Thymus (tissue), 11 donors: ENCODE measurements around the gene CNOT6L. TPM values are rescaled to one million over a fixed set of nuclear protein-coding genes. Genes with fewer than 3 reads are reported as not detected.

Experiments used
- DNase-seq, 9 donors: peaks; one replicate each; pipeline ENCODE4 v3.0.0-alpha.2; 2013; ENCODE audit warnings: low spot score in 9 of 9, low read depth in 6 of 9, missing footprints in 1 of 9
- H3K27ac ChIP-seq, 2 donors: one replicate each; pipeline ENCODE4 v1.5.1; 2013; ENCODE audit warnings: control low read depth in 1 of 2, low read depth in 1 of 2, low read length in 1 of 2, mild to moderate bottlenecking in 1 of 2, moderate library complexity in 1 of 2
- H3K27me3 ChIP-seq, 2 donors: one replicate each; pipeline ENCODE4 v1.5.1; 2013; ENCODE audit warnings: low read length in 1 of 2; ENCODE audit not compliant: control insufficient read depth in 2 of 2, insufficient read depth in 1 of 2
- H3K36me3 ChIP-seq, 2 donors: one replicate each; pipeline ENCODE4 v1.5.1; 2013; ENCODE audit warnings: low read length in 1 of 2, mild to moderate bottlenecking in 1 of 2, moderate library complexity in 1 of 2; ENCODE audit not compliant: control insufficient read depth in 2 of 2, insufficient read depth in 2 of 2
- H3K4me1 ChIP-seq, 2 donors: one replicate each; pipeline ENCODE4 v1.5.1; 2013; ENCODE audit warnings: low read length in 2 of 2; ENCODE audit not compliant: control insufficient read depth in 2 of 2, insufficient read depth in 2 of 2
- H3K4me3 ChIP-seq, 2 donors: one replicate each; pipeline ENCODE4 v1.5.1; 2013; ENCODE audit warnings: low read length in 2 of 2, control low read depth in 1 of 2, mild to moderate bottlenecking in 1 of 2
- H3K9me3 ChIP-seq, 2 donors: one replicate each; pipeline ENCODE4 v1.5.1; 2013; ENCODE audit warnings: low read length in 1 of 2, mild to moderate bottlenecking in 1 of 2; ENCODE audit not compliant: control insufficient read depth in 2 of 2, insufficient read depth in 1 of 2
- WGBS: extraction: QIAGEN DNeasy Blood & Tissue Kit; methylation state at CpG from one replicate; pipeline ENCODE4 v1.1.7; 2013; 5-methylcytosine and 5-hydroxymethylcytosine counted together
- polyA plus RNA-seq: library from polyadenylated mRNA; stranded (reverse); fragments of 200-250 nt; gene quantifications from one replicate; pipeline ENCODE4 v1.2.3, GENCODE V29; 2013
- total RNA-seq: library from RNA; stranded (reverse); fragments of 120-200 nt; gene quantifications from one replicate; pipeline ENCODE4 v1.2.4, GENCODE V29; 2013
- donor health status: healthy.

The CNOT6L gene
- total and polyA plus RNA-seq, 2 donors, result 28.4 to 39.4 TPM

DNA sequence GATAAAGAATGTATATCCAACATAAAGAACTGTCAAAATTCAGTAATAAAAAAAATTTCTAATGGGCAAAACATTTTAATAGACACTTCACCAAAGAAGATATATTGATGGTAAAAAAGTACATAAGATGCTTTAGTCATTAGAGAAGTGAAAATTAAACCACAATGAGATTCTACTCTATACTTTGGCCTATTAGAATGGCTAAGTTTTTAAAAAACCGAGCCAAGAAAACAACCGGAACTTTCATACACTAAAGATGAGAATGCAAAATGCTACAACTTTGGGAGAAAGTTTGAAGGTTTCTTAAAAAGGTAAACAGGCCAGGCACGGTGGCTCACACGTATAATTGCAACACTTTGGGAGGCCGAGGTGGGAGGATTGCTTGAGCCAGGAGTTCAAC lies 20.8 kb downstream of the CNOT6L start:
- peaks cover 4 to 5% of the 10 kb centered on the region in 2 donors for H3K36me3 ChIP-seq
- peaks cover 3 to 9% of the 10 kb centered on the region in 2 donors for H3K4me1 ChIP-seq
- no peak for DNase-seq
- no peak overlapping the region for H3K27ac ChIP-seq
- no peak overlapping the region for H3K4me3 ChIP-seq
- no peaks in the 10 kb centered on the region for H3K27me3 ChIP-seq
- H3K9me3 ChIP-seq, result peaks cover 0 to 7% of the 10 kb centered on the region in 2 donors
- WGBS, result 97% methylated on average over 5 of the region's 5 CpGs

DNA sequence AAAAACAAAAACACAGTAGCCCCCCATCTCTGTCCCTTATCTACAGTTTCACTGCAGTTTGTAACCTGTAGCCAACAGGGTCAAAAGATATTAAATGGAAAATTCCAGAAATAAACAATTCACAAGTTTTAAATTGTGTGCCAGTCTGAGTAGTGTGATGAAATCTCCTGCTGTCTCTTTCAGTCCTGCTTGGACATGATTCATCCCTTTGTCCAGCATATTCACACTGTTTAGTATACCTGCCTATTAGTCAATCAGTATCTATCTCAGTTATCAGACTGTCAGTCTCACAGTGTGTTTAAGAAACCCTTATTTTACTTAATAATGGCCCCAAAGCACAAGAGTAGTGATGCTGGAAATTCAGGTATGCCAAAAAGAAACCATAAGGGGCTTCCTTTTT lies 21.9 kb downstream of the CNOT6L start:
- no peak for DNase-seq
- Histone ChIP-seq H3K27ac (no peak overlapping the region), H3K36me3 (peaks cover 4 to 5% of the 10 kb centered on the region in 2 donors), H3K9me3 (peaks cover 0 to 7% of the 10 kb centered on the region in 2 donors), H3K4me1 (peaks cover 3 to 10% of the 10 kb centered on the region in 2 donors), H3K27me3 (no peaks in the 10 kb centered on the region), H3K4me3 (no peak overlapping the region)

DNA sequence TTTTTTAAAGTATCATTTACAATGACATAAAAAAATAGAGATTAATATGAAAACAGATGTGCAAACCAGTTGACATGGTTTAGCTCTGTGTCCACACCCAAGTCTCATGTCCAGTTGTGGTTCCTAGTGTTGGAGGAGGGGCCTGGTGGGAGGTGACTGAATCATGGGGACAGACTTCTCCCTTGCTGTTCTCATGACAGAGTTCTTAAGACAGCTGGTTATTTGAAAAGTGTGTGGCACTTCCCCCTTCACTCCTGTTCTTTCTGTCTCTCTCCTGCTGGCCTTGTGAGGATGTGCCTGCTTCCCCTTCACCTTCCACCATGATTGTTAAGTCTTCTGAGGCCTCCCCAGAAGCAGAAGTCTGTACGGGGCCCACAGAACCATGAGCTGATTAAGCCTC lies 23.8 kb downstream of the CNOT6L start:
- 100% methylated on average over 1 of the region's 1 CpG for WGBS
- Histone ChIP-seq H3K4me1 (peaks cover 0 to 3% of the 10 kb centered on the region in 2 donors), H3K9me3 (peaks cover 0 to 7% of the 10 kb centered on the region in 2 donors), H3K27me3 (no peaks in the 10 kb centered on the region), H3K36me3 (peaks cover 4 to 5% of the 10 kb centered on the region in 2 donors), H3K27ac (no peak overlapping the region), H3K4me3 (no peak overlapping the region)
- DNase-seq, result no peak

DNA sequence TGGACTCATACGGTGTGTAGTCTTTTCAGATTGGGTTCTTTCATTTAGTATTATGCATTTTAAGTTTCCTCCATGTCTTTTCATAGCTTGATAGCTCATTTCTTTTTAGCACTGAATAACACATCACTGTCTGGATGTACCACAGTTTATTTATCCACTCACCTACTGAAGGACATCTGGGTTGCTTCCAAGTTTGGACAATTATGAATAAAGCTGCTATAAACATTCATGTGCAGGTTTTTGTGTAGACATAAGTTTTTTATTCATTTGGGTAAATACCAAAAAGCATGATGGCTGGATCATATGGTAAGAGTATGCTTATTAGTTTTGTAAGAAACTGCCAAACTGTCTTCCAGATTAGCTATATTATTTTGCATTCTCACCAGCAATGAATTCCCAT lies 29.0 kb downstream of the CNOT6L start:
- WGBS, result 97% methylated on average over 1 of the region's 1 CpG
- Histone ChIP-seq H3K4me1 (peaks cover 0 to 3% of the 10 kb centered on the region in 2 donors), H3K36me3 (no peaks in the 10 kb centered on the region)

DNA sequence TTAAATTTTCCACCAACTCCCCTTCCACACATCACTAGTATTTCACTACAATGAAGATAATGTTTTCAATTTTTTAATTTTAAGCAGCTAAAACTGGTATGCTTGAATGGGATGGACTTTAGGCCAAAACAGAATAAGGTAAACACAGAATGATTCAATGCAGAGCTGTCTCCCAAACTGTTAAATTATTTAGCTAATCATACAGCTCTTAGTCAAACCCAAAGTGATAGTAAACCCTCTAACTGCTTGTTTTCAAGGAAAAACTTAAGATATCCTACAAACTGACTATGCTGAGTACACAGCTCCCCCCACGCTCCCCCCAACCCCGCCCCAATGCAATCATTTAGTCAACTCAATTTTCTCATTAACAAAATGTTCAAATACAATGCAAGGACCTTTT lies 30.2 kb downstream of the CNOT6L start:
- DNase-seq, result no peak
- H3K4me1 ChIP-seq, result peaks cover 0 to 3% of the 10 kb centered on the region in 2 donors
- H3K4me3 ChIP-seq, result no peak overlapping the region
- WGBS, result 98% methylated on average over 2 of the region's 2 CpGs
- no peaks in the 10 kb centered on the region for H3K27me3 ChIP-seq
- no peaks in the 10 kb centered on the region for H3K36me3 ChIP-seq
- no peak overlapping the region for H3K27ac ChIP-seq
- no peaks in the 10 kb centered on the region for H3K9me3 ChIP-seq

More for the DNA sequence above, 29.0 kb downstream of the CNOT6L start:
- Histone ChIP-seq H3K4me3 (no peak overlapping the region), H3K9me3 (no peaks in the 10 kb centered on the region), H3K27ac (no peak overlapping the region), H3K27me3 (no peaks in the 10 kb centered on the region)
- DNase-seq, result no peak

DNA sequence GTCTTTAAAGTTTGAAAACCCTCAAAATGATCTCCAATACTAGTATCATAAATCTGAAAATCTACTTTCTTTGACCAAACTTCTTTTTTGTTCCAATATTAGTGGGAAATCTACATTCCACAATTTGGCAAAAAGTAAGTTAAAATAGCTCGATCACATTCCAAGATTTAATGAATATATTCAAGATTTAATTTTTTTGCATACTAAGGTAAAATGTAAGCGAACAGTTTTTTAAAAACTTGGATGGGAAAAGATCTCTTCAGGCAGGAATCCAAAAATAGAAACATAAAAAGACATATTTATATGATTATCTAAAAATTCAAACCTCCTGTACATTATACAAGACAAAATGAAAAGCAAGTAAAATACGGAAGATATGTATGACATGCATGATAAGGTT lies 31.2 kb downstream of the CNOT6L start:
- peaks cover 0 to 2% of the 10 kb centered on the region in 2 donors for H3K36me3 ChIP-seq
- DNase-seq, result no peak
- H3K27ac ChIP-seq, result no peak overlapping the region
- WGBS, result 96% methylated on average over 3 of the region's 3 CpGs
- no peak overlapping the region for H3K4me3 ChIP-seq
- no peaks in the 10 kb centered on the region for H3K27me3 ChIP-seq
- H3K9me3 ChIP-seq, result no peaks in the 10 kb centered on the region
- no peaks in the 10 kb centered on the region for H3K4me1 ChIP-seq

DNA sequence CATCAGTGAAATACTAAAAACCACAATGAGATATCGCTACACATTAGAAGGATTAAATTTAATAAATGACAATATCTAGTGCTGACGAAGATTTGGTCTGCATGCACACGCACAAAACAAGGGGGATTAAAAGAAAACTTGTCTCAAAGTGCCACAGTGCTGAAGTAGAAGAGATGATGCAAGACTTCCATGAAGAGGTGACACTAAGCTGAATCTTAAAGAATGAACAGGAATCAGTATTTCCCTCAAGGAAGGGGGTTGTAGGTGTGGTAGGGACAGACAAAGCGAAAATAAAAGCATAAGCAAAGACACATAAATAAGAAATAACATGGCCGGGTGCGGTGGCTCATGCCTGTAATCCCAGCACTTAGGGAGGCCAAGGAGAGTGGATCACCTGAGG lies 33.5 kb downstream of the CNOT6L start:
- H3K27ac ChIP-seq, result no peak overlapping the region
- no peaks in the 10 kb centered on the region for H3K27me3 ChIP-seq
- no peaks in the 10 kb centered on the region for H3K4me1 ChIP-seq
- H3K36me3 ChIP-seq, result peaks cover 0 to 2% of the 10 kb centered on the region in 2 donors
- no peak overlapping the region for H3K4me3 ChIP-seq
- H3K9me3 ChIP-seq, result no peaks in the 10 kb centered on the region
- WGBS, result 97% methylated on average over 6 of the region's 6 CpGs
- no peak for DNase-seq

DNA sequence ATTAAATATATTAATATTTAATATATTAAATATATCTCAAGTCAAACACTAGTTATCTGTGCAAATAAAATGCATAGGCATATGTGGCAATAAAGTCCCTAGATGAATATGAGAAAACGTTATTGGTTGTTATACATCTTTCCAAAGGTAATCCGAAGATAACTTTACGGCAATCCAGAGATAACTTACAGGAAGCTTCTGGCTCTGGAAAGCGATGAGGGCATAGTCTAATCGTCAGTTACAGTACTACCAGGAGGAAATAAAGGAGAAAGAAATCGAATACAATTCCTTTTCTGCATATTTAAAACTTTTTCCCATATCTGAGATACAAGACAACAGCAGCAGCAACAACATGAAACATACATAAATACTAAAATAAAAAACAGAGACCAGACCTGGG lies 35.3 kb downstream of the CNOT6L start:
- Histone ChIP-seq H3K9me3 (no peaks in the 10 kb centered on the region), H3K36me3 (peaks cover 0 to 2% of the 10 kb centered on the region in 2 donors), H3K27ac (no peak overlapping the region), H3K4me1 (no peaks in the 10 kb centered on the region), H3K4me3 (no peak overlapping the region), H3K27me3 (no peaks in the 10 kb centered on the region)
- no peak for DNase-seq
- WGBS, result 96% methylated on average over 6 of the region's 6 CpGs

DNA sequence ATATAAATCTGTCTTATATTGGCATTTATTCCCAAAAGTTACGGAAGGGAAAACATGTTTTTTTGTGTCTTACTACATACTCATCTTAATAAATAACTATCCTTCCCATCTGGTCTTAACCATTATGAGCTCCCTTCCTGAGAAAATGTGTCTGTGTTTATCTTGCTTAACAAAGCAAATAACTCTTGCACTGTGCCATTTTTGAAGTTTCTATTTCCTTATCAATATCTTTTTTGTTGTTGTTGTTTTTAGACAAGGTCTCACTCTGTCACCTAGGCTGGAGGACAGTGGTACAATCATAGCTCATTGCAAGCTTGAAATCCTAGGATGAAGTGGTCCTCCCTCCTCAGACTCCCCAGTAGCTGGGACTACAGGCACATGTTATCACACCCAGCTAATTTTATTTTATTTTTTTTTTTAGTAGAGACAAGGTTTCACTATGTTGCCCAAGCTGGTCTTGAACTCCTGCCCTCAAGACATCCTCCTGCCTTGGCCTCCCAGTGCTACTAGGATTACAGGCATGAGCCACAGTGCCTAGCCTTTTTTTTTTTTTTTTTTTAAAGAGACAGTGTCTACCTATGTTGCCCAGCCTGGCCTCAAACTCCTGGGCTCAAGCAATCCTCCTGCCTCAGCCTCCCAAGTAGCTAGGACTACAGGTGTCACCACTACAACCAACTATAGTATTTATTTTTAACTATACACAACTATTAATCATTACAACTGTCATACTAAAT lies 36.9 kb downstream of the CNOT6L start:
- Histone ChIP-seq H3K4me1 (no peaks in the 10 kb centered on the region), H3K36me3 (peaks cover 0 to 2% of the 10 kb centered on the region in 2 donors), H3K9me3 (no peaks in the 10 kb centered on the region), H3K4me3 (no peak overlapping the region), H3K27me3 (no peaks in the 10 kb centered on the region), H3K27ac (no peak overlapping the region)
- WGBS, result 94% methylated on average over 1 of the region's 1 CpG
- no peak for DNase-seq
